HG03066 (cell line): ENCODE results near the gene SMOC2.
"Not testable (repeated sequence)": the region's sequence is repeated elsewhere in the genome, so short reads cannot be mapped to it uniquely, and the experiment has no call there.

Experiments
- ATAC-seq: cut with Tn5 transposase; IDR thresholded peaks from one replicate; pipeline ENCODE4 v1.9.1; 2021; ENCODE audit warnings: low read depth; ENCODE audit not compliant: unreplicated experiment

SMOC2 gene

GRCh38 chr6:168536196-168536595 lies 95.2 kb downstream of the SMOC2 start:
- ATAC-seq: no peak

- no peak for ATAC-seq
Measured at GRCh38 chr6:168536665-168537539, 95.9 kb downstream of the SMOC2 start.

GRCh38 chr6:168537540-168537884 lies 96.5 kb downstream of the SMOC2 start:
- ATAC-seq: no peak

GRCh38 chr6:168538188-168538891 lies 97.4 kb downstream of the SMOC2 start:
- not testable (repeated sequence) for ATAC-seq

- ATAC-seq: no peak
Measured at GRCh38 chr6:168538892-168539811, 98.2 kb downstream of the SMOC2 start.

GRCh38 chr6:168540713-168541291 lies 99.8 kb downstream of the SMOC2 start:
- no peak for ATAC-seq

GRCh38 chr6:168541307-168541706 lies 100.3 kb downstream of the SMOC2 start:
- ATAC-seq: no peak

GRCh38 chr6:168542301-168542700 lies 101.3 kb downstream of the SMOC2 start:
- no peak for ATAC-seq

- no peak for ATAC-seq
Measured at GRCh38 chr6:168545428-168545827, 104.4 kb downstream of the SMOC2 start.

GRCh38 chr6:168546151-168546550 lies 105.2 kb downstream of the SMOC2 start:
- no peak for ATAC-seq

GRCh38 chr6:168546730-168547129 lies 105.7 kb downstream of the SMOC2 start:
- no peak for ATAC-seq

GRCh38 chr6:168550326-168550725 lies 109.3 kb downstream of the SMOC2 start:
- no peak for ATAC-seq

GRCh38 chr6:168554472-168554871 lies 113.5 kb downstream of the SMOC2 start:
- no peak for ATAC-seq

GRCh38 chr6:168554898-168555617 lies 114.1 kb downstream of the SMOC2 start:
- no peak for ATAC-seq

GRCh38 chr6:168555618-168556273 lies 114.8 kb downstream of the SMOC2 start:
- no peak for ATAC-seq

- no peak for ATAC-seq
Measured at GRCh38 chr6:168557512-168557911, 116.5 kb downstream of the SMOC2 start.

- no peak for ATAC-seq
Measured at GRCh38 chr6:168558686-168559085, 117.7 kb downstream of the SMOC2 start.

- ATAC-seq: no peak
Measured at GRCh38 chr6:168559574-168560098, 118.7 kb downstream of the SMOC2 start.

- ATAC-seq: no peak
Measured at GRCh38 chr6:168560126-168560525, 119.1 kb downstream of the SMOC2 start.
